Prostate gland (tissue), 2 donors: ENCODE results near the gene SORL1. TPM values are rescaled to one million over a fixed set of nuclear protein-coding genes. Genes with fewer than 3 reads are reported as not detected.

Source experiments
- DNase-seq: peaks from one replicate; pipeline ENCODE4 v3.0.0-alpha.2; 2019; ENCODE audit warnings: low spot score
- H3K27ac ChIP-seq, 2 donors: fragments of 200-600 bp; sonication (generic); 2 replicates each; pipeline ENCODE4 v1.5.1; 2017 to 2019
- H3K27me3 ChIP-seq: fragments of 200-600 bp; sonication (generic); replicated peaks from 2 replicates; pipeline ENCODE4 v1.5.1; 2019; ENCODE audit not compliant: insufficient read depth
- H3K36me3 ChIP-seq, 2 donors: fragments of 200-600 bp; sonication (generic); 1 replicate in 1 of 2; 2 replicates in 1 of 2; pipeline versions ENCODE4 v1.5.1 to v1.8.1; 2017 to 2019
- H3K4me1 ChIP-seq: fragments of 200-600 bp; sonication (generic); replicated peaks from 2 replicates; pipeline ENCODE4 v1.5.1; 2019
- H3K4me3 ChIP-seq, 2 donors: fragments of 200-600 bp; sonication (generic); 2 replicates each; pipeline ENCODE4 v1.5.1; 2017 to 2019
- H3K9me3 ChIP-seq: fragments of 200-600 bp; sonication (generic); 2 replicates; pipeline ENCODE4 v1.5.1; 2017
- POLR2A ChIP-seq: fragments of 450-650 bp; IDR thresholded peaks from one replicate; pipeline ENCODE4 v1.6.1; 2016; ENCODE audit warnings: antibody characterized with exemption, mild to moderate bottlenecking
- POLR2AphosphoS5 ChIP-seq: sonication (generic); formaldehyde crosslinking; IDR thresholded peaks from one replicate; pipeline ENCODE4 v1.6.1; 2017; ENCODE audit warnings: antibody characterized with exemption
- WGBS: methylation state at CpG from one replicate; pipeline ENCODE4 v1.1.5; 2018; 5-methylcytosine and 5-hydroxymethylcytosine counted together
- intact Hi-C: fragments of 100-400 bp; cut with DNase I; formaldehyde crosslinking; loops from one replicate; pipeline ENCODE4 v1.14.2; 2022
- total RNA-seq, 2 donors: library from RNA; depleted of rRNA; stranded (reverse); fragments of >200 nt; gene quantifications; one replicate each; pipeline ENCODE4 v1.1.0, GENCODE V29; 2016
- TF ChIP-seq, protein P1 (sequence below), 4 experiments: fragments of 200-600 bp in 2 of 4; fragments of 450-650 bp in 2 of 4; sonication (generic) in 2 of 4; IDR thresholded peaks; 1 replicate in 3 of 4; 2 replicates in 1 of 4; pipeline ENCODE4 v1.5.1; 2016 to 2019; ENCODE audit warnings: antibody characterized with exemption in 4 of 4, mild to moderate bottlenecking in 2 of 4, moderate library complexity in 2 of 4

The SORL1 gene
- total RNA-seq, 2 donors from 2014 or later = 77.4 to 97.6 TPM

DNA sequence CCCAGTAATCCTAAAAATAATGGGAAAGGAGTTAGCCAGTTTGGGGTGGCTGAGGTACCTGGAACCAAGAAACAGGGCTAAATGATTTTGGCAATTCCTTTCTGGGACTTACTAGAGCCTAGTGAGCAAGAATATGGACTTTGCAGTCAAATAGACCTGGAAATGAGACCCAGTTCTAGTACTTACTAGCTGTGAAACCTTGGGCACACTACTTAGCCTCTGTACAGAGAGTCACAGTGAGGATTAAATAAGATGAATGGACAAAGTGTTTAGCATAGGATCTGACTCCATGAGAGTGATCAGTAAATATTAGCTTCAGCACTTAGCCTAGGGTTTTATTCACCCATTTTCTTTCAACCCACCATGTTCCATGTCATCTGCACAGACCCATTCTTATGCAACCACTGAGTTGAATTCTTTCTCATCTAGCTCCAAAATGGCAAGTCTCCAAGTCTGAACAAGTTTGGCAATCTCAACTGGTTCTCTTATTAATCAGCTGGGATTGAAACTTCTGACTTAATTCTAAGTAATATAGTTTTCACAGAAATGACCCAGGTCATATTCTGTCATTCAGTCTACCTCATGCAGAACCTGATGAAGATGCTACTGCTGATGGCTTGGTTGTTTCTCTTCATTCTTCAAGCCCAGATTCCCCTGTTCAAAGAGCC is 15.0 kb upstream of the SORL1 start:
- H3K27me3 ChIP-seq = no peaks in the 10 kb centered on the region
- no peaks in the 10 kb centered on the region for H3K4me1 ChIP-seq
- no peaks in the 10 kb centered on the region for H3K36me3 ChIP-seq
- no peak overlapping the region for H3K4me3 ChIP-seq
- intact Hi-C loops = no loop called here
- TF ChIP-seq, protein P1, sequence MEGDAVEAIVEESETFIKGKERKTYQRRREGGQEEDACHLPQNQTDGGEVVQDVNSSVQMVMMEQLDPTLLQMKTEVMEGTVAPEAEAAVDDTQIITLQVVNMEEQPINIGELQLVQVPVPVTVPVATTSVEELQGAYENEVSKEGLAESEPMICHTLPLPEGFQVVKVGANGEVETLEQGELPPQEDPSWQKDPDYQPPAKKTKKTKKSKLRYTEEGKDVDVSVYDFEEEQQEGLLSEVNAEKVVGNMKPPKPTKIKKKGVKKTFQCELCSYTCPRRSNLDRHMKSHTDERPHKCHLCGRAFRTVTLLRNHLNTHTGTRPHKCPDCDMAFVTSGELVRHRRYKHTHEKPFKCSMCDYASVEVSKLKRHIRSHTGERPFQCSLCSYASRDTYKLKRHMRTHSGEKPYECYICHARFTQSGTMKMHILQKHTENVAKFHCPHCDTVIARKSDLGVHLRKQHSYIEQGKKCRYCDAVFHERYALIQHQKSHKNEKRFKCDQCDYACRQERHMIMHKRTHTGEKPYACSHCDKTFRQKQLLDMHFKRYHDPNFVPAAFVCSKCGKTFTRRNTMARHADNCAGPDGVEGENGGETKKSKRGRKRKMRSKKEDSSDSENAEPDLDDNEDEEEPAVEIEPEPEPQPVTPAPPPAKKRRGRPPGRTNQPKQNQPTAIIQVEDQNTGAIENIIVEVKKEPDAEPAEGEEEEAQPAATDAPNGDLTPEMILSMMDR (IDR thresholded peaks at IDR 0.05) = no peak
- TF ChIP-seq POLR2AphosphoS5 (no peak), POLR2A (no peak)
- DNase-seq = no peak
- no peak overlapping the region for H3K27ac ChIP-seq
- no peaks in the 10 kb centered on the region for H3K9me3 ChIP-seq

DNA sequence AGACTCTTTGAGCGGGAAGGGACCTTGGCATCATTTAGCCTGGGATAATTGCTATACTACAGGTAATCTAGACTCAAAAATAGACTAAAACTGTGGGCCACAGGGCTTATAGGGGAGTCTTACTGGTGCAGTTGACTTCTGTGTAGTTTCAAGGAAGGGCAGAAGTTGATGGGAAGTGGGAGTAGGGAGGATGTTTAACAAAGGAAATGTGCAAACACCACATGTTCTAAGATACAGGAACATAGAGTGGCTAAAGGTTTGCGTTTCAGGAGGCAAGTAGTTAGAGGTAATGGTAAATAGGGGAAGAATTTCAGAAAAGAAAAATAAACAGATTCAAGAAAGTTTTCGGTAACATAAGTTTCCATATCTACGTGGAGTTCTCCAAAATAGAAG is 14.4 kb upstream of the SORL1 start:
- H3K4me1 ChIP-seq = no peaks in the 10 kb centered on the region
- intact Hi-C loops = no loop called here
- TF ChIP-seq, protein P1 (IDR thresholded peaks at IDR 0.05) = no peak
- no peak for TF ChIP-seq POLR2A
- TF ChIP-seq POLR2AphosphoS5 = no peak
- DNase-seq = no peak
- 72% methylated on average over 4 of the region's 4 CpGs for WGBS
- no peaks in the 10 kb centered on the region for H3K36me3 ChIP-seq
- no peak overlapping the region for H3K4me3 ChIP-seq
- no peak overlapping the region for H3K27ac ChIP-seq
- no peaks in the 10 kb centered on the region for H3K27me3 ChIP-seq
- no peaks in the 10 kb centered on the region for H3K9me3 ChIP-seq

DNA sequence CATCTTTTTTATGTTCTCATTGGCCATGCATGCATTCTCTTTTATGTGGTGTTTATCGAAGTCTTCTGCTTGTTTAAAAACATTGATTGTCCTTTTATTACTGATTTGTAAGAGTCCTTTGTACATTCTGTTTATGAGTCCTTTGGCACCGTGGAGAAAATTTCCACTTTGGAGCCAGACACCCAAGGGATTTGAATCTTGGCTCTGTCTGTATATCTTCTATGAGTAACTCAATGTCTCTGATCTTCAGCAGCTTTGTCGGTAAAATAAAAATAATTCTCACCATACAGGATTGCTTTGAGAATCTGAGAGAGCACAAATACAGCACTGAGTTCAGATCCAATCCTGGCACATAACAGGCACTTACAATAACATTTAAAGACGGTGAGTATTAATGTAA is 12.8 kb upstream of the SORL1 start:
- intact Hi-C loops = no loop called here
- DNase-seq = no peak
- Histone ChIP-seq H3K9me3 (no peaks in the 10 kb centered on the region), H3K4me1 (no peaks in the 10 kb centered on the region), H3K27ac (no peak overlapping the region), H3K27me3 (no peaks in the 10 kb centered on the region), H3K4me3 (no peak overlapping the region), H3K36me3 (no peaks in the 10 kb centered on the region)
- TF ChIP-seq POLR2A = no peak
- no peak for TF ChIP-seq POLR2AphosphoS5
- TF ChIP-seq, protein P1 (IDR thresholded peaks at IDR 0.05) = no peak
- WGBS = 62% methylated on average over 4 of the region's 4 CpGs

DNA sequence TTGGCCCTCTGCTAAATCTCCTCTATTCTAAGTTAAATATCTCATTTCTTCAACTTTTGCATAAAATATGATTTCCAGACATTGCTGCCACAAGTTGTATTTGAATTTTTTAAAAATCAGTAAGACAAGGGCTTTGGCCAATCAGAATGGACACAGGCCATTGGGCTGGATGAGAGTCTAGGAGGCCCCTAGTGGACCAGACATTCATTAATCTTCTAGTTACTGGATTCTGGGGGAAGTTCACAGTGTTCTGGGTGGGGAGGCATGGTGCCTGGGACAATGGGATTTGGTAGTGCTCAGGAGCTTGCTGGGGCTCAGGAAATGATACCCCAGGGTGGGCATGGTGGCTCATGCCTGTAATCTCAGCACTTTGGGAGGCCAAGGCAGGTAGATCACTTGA is 12.4 kb upstream of the SORL1 start:
- Histone ChIP-seq H3K27ac (no peak overlapping the region), H3K4me3 (no peak overlapping the region), H3K27me3 (no peaks in the 10 kb centered on the region), H3K36me3 (no peaks in the 10 kb centered on the region), H3K9me3 (no peaks in the 10 kb centered on the region), H3K4me1 (no peaks in the 10 kb centered on the region)
- no peak for DNase-seq
- TF ChIP-seq POLR2A (no peak), POLR2AphosphoS5 (no peak)
- TF ChIP-seq, protein P1 (IDR thresholded peaks at IDR 0.05) = no peak
- intact Hi-C loops = no loop called here

DNA sequence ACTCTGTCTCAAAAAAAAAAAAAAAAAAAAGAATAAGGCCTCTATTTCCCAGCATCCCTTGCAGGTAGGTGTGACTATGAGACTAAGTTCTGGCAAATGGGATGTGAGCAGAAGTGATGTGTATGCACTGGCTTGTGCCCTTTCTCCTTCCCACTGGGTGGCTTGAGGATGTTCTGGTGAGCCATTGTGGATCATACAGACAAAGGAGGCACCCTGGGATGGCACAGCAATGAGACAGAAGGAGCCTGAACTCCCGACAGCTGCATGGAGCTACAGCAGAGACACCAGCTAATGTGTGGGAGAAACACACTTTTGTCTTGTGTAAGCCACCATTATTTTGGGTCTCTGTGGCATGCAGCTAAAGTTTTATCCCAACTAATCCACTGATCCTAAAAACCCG is 10.6 kb upstream of the SORL1 start:
- H3K36me3 ChIP-seq = no peaks in the 10 kb centered on the region
- intact Hi-C loops = no loop called here
- WGBS = 88% methylated on average over 2 of the region's 2 CpGs

More for the DNA sequence above, 10.6 kb upstream of the SORL1 start:
- H3K9me3 ChIP-seq = no peaks in the 10 kb centered on the region
- H3K27me3 ChIP-seq = no peaks in the 10 kb centered on the region
- H3K4me3 ChIP-seq = no peak overlapping the region
- TF ChIP-seq POLR2AphosphoS5 (no peak), POLR2A (no peak)
- TF ChIP-seq, protein P1 (IDR thresholded peaks at IDR 0.05) = no peak
- H3K4me1 ChIP-seq = no peaks in the 10 kb centered on the region
- no peak overlapping the region for H3K27ac ChIP-seq
- DNase-seq = no peak
